Measurements from ENCODE around the gene CCL4L2.
A peak's percentile ranks its signal among the peaks of the same experiment; 100 is the strongest.
"Not testable (repeated sequence)": the region's sequence is repeated elsewhere in the genome, so short reads cannot be mapped to it uniquely, and the experiment has no call there.

The CCL4L2 gene

DNA sequence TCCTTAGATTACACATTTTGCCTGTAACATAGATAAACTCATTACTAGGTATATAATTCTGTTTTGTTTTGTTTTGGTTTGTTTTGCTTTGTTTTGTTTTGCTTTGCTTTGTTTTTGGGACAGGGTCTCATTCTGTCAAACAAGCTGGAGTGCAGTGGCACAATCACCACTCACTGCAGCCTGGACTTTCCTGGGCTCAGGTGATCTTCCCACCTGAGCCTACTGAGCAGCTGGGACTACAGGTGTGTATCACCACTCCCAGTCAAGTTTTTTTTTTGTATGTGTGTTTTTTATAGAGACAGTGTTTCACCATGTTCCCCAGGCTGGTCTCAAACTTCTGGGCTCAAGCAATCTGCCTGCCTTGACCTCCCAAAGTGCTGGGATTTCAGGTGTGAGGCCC, 1.3 kb upstream of the CCL4L2 start:
- TF ChIP-seq, protein P1, sequence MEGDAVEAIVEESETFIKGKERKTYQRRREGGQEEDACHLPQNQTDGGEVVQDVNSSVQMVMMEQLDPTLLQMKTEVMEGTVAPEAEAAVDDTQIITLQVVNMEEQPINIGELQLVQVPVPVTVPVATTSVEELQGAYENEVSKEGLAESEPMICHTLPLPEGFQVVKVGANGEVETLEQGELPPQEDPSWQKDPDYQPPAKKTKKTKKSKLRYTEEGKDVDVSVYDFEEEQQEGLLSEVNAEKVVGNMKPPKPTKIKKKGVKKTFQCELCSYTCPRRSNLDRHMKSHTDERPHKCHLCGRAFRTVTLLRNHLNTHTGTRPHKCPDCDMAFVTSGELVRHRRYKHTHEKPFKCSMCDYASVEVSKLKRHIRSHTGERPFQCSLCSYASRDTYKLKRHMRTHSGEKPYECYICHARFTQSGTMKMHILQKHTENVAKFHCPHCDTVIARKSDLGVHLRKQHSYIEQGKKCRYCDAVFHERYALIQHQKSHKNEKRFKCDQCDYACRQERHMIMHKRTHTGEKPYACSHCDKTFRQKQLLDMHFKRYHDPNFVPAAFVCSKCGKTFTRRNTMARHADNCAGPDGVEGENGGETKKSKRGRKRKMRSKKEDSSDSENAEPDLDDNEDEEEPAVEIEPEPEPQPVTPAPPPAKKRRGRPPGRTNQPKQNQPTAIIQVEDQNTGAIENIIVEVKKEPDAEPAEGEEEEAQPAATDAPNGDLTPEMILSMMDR (IDR thresholded peaks at IDR 0.05): no peak
- Histone ChIP-seq H3K36me3 (no peaks in the 10 kb centered on the region), H3K9me3 (no peaks in the 10 kb centered on the region), H3K27ac (peak overlapping the region; percentile 86), H3K4me3 (ENCODE audit: low read depth in 1 of 2, low read length in 1 of 2) (no peak overlapping the region), H3K4me1 (ENCODE audit: control insufficient read depth in 1 of 2, insufficient read depth in 1 of 2, low read depth in 1 of 2, low read length in 1 of 2) (peaks cover 51 to 53% of the 10 kb centered on the region in 2 experiments), H3K27me3 (no peaks in the 10 kb centered on the region)

DNA sequence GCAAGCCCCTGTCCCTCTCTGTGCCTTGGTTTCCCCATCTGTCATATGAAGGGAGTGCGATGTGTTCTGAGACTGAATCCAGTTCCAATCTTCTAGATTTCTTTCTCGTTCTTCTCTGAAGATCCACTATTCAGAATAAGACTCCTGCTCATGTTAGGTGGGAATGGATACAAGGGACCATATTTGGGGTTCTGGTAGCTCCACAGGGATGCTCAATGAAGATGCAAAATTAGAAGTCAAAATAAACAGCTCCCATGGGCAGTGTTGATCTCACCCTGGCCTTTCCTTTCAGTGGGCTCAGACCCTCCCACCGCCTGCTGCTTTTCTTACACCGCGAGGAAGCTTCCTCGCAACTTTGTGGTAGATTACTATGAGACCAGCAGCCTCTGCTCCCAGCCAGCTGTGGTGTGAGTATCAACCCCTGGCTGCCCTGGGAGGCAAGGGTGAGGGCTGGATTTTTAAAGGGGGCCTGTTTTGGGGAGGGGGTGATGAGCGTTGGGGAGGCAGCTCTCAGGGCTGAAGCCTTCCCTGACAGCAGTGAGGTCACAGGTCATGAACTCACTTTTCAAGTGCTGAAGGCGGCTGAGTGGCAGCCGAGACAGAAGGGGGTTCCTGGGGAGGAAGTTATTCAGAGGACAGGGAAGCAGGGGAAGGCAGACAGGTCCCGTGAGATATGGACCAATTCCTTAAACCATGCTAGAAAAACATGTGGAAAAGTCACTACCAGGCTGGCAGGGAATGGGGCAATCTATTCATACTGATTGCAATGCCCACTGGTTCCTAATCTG, 815 bp downstream of the CCL4L2 start:
- H3K27me3 ChIP-seq, H3K36me3 ChIP-seq, H3K9me3 ChIP-seq: not testable (repeated sequence)
- Histone ChIP-seq H3K4me3 (ENCODE audit: low read depth in 1 of 2, low read length in 1 of 2) (peak overlapping the region; percentile 6 to 49), H3K27ac (peak overlapping the region; percentile 86), H3K4me1 (ENCODE audit: control insufficient read depth in 1 of 2, insufficient read depth in 1 of 2, low read depth in 1 of 2, low read length in 1 of 2) (peaks cover 70 to 72% of the 10 kb centered on the region in 2 experiments)

DNA sequence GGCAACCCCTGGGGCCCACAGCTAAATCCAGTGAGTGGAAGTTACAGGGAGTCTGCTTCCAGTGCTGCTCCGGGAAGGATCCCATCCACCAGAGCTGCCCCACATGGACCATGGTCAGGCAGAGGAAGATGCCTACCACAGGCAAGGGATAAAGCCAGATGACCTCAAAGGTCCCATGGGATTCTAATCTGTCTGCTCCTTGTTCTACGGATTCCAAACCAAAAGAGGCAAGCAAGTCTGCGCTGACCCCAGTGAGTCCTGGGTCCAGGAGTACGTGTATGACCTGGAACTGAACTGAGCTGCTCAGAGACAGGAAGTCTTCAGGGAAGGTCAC, 1.4 kb downstream of the CCL4L2 start:
- H3K4me3 ChIP-seq (ENCODE audit: low read depth in 1 of 2, low read length in 1 of 2): peak overlapping the region in 1 of 2 experiments; percentile 49
- H3K27me3 ChIP-seq: no peaks in the 10 kb centered on the region
- H3K9me3 ChIP-seq: no peaks in the 10 kb centered on the region
- H3K4me1 ChIP-seq (ENCODE audit: control insufficient read depth in 1 of 2, insufficient read depth in 1 of 2, low read depth in 1 of 2, low read length in 1 of 2): peaks cover 70 to 72% of the 10 kb centered on the region in 2 experiments
- peak overlapping the region; percentile 86 for H3K27ac ChIP-seq
- TF ChIP-seq, protein P1 (IDR thresholded peaks at IDR 0.05): no peak
- no peaks in the 10 kb centered on the region for H3K36me3 ChIP-seq

DNA sequence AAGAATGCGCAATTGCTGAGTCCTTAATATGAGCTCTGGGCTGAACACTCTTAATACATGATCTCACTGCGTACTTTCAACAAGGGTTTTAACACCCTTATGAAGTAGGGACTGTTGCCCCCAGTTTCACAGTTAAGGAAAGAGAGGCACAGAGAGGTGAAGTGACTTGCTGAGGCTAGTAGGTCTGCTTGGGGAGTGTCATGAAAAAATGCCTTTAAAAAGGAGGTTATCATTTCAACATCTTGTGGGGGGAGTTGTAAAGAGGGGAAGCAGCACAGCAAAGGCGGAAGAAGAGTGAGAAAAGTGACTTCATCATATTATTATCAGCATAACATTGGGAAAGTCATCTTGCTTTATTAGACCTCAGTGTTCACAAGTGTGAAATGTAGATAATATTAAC, 2.1 kb downstream of the CCL4L2 start:
- Histone ChIP-seq H3K27me3 (no peaks in the 10 kb centered on the region), H3K27ac (peak overlapping the region; percentile 86), H3K4me3 (ENCODE audit: low read depth in 1 of 2, low read length in 1 of 2) (no peak overlapping the region), H3K9me3 (no peaks in the 10 kb centered on the region), H3K36me3 (no peaks in the 10 kb centered on the region), H3K4me1 (ENCODE audit: control insufficient read depth in 1 of 2, insufficient read depth in 1 of 2, low read depth in 1 of 2, low read length in 1 of 2) (peaks cover 70 to 72% of the 10 kb centered on the region in 2 experiments)
- TF ChIP-seq, protein P1 (IDR thresholded peaks at IDR 0.05): no peak

DNA sequence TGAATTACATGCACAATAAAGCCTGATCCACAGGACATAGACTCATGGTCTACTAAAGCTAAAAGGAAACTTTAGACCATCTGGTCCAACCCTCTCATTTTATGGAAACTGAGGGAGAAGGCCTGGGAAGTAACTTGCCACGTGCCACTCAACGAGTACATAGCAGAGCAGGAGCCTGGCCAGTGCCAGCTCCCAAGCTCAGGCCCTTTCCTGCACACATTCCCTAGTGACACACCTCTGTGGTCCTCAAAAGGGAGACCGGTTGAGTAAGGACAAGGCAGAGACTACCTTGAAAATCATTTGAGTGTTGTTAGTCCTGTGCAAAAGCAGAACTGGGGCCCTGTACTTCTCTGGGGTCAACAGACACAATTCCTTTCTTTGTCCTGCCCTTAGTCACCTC, 2.8 kb downstream of the CCL4L2 start:
- TF ChIP-seq, protein P1 (IDR thresholded peaks at IDR 0.05): no peak
- Histone ChIP-seq H3K4me3 (ENCODE audit: low read depth in 1 of 2, low read length in 1 of 2) (no peak overlapping the region), H3K27me3 (no peaks in the 10 kb centered on the region), H3K36me3 (no peaks in the 10 kb centered on the region), H3K9me3 (no peaks in the 10 kb centered on the region), H3K27ac (peak overlapping the region; percentile 86), H3K4me1 (ENCODE audit: control insufficient read depth in 1 of 2, insufficient read depth in 1 of 2, low read depth in 1 of 2, low read length in 1 of 2) (peaks cover 70 to 72% of the 10 kb centered on the region in 2 experiments)

DNA sequence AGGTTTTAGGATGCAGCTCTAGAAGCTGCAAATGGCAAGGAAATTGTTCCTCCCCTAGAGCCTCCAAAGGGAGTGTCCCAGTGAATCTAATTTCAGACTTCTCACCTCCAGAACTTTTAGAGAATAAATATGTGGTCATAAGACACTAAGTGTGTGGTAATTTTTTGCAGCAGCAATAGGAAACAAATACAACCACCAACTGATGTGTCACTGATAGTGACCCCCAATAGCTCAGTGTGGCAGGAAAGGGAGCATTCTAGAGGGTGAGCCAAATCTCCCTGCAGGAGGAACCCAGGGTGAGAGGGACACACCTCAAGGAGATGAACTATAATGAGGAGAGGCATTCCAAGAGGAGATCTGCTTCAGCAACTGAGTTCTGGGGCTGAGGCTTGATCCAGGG, 4.1 kb downstream of the CCL4L2 start:
- Histone ChIP-seq H3K4me3 (ENCODE audit: low read depth in 1 of 2, low read length in 1 of 2) (peak overlapping the region in 1 of 2 experiments; percentile 2), H3K27me3 (no peaks in the 10 kb centered on the region), H3K4me1 (ENCODE audit: control insufficient read depth in 1 of 2, insufficient read depth in 1 of 2, low read depth in 1 of 2, low read length in 1 of 2) (peaks cover 66% of the 10 kb centered on the region in 2 experiments), H3K9me3 (no peaks in the 10 kb centered on the region), H3K27ac (peak overlapping the region; percentile 86), H3K36me3 (no peaks in the 10 kb centered on the region)
- TF ChIP-seq, protein P1 (IDR thresholded peaks at IDR 0.05): no peak

DNA sequence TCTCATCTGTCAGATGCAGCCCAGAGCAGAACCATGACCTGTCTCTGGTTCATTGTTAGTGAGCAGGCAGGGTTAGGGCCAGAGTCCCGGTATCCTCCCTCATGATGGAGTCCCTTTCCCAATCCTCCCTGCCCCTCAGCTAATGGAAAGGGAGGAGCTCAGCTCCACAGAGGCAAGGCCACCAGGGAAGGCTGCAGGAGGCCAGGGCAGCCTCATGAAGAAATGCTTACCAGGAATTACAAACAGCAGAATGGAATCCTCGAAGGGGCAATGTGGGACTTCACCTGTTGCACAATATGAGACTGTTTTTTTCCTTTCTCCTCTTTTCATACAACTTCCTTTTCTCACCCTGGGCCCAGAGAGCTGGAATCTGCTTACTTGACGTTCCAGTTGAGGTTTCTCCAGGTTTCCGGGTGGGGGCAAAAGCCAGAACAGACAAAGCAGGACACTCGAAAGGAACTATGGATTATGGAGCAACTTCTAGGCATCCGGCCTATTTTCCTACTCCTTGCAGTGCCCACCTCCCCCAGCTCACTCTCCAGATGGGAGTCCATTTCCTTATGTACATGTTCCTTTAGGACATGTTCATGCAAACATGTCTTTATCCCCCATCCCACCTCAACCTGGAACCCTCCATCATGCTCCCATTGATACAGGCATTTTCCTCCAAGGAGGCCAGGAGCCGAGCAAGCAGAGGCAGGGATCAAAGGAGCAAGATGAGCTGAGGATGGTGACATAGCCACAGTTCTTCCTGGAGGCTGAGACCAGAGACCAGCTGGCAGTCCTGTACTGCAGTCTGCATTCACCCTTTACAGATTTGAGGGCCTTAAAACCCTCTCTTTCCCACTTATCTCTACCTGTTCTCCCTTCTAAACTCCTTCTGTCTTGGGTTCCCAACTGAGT, 4.8 kb downstream of the CCL4L2 start:
- Histone ChIP-seq H3K4me3 (ENCODE audit: low read depth in 1 of 2, low read length in 1 of 2) (peak overlapping the region in 1 of 2 experiments; percentile 2), H3K27ac (peak overlapping the region; percentile 86), H3K4me1 (ENCODE audit: control insufficient read depth in 1 of 2, insufficient read depth in 1 of 2, low read depth in 1 of 2, low read length in 1 of 2) (peaks cover 58% of the 10 kb centered on the region in 2 experiments)
- H3K36me3 ChIP-seq, H3K27me3 ChIP-seq, H3K9me3 ChIP-seq: not testable (repeated sequence)

DNA sequence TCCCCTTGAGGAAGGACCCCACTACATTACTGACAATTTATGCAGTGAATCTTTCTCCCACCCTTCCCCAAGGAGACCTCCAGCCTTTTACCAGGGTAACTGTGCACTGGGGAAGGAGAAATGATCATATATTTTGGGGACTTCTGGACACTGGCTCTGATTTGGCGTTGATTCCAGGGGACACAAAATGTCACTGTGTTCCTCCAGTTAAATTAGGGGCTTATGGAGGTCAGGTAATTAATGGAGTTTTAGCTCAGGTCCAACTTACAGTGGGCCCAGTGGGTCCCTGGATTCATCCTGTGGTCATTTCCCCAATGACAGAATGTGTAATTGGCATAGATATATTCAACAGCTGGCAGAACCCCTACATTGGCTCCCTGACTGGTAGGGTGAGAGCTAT, 8.7 kb downstream of the CCL4L2 start:
- not testable (repeated sequence) for H3K27me3 ChIP-seq; H3K27ac ChIP-seq; H3K4me3 ChIP-seq (ENCODE audit: low read depth in 1 of 2, low read length in 1 of 2); H3K9me3 ChIP-seq; H3K36me3 ChIP-seq
- peaks cover 19% of the 10 kb centered on the region in 2 experiments for H3K4me1 ChIP-seq (ENCODE audit: control insufficient read depth in 1 of 2, insufficient read depth in 1 of 2, low read depth in 1 of 2, low read length in 1 of 2)

All from neutrophil (primary cell).